Measurements from ENCODE around the gene TGFBRAP1.

GRCh38 chr2:105307550-105307949 lies 22.0 kb downstream of the TGFBRAP1 start:
- no peak for TF ChIP-seq EZH2 (IDR thresholded peaks at IDR 0.05; ENCODE audit: insufficient read depth, poor library complexity, severe bottlenecking)
- no peak for TF ChIP-seq EZH2phosphoT487 (IDR thresholded peaks at IDR 0.05; ENCODE audit: insufficient read depth, low read depth)
